H1 (cell line): ENCODE measurements around the gene DCUN1D2. TPM values are rescaled to one million over a fixed set of nuclear protein-coding genes. Genes with fewer than 3 reads are reported as not detected.

Source experiments
- CBX8 ChIP-seq: fragments of 300-800, 300-1000 bp; sonication (generic); IDR thresholded peaks from 2 replicates; pipeline ENCODE4 v1.7.1; 2016; ENCODE audit warnings: low read depth, low read length, borderline replicate concordance
- KDM4A ChIP-seq: IDR thresholded peaks from one replicate; pipeline ENCODE4 v1.7.1; 2012; ENCODE audit warnings: low read depth, mild to moderate bottlenecking, moderate library complexity, low read length, inconsistent platforms; ENCODE audit not compliant: severe bottlenecking
- SRF ChIP-seq: IDR thresholded peaks from 2 replicates; pipeline ENCODE4 v1.6.1; 2011; ENCODE audit warnings: mild to moderate bottlenecking, low read depth, low read length, moderate library complexity
- USF2 ChIP-seq: IDR thresholded peaks from 2 replicates; pipeline ENCODE4 v1.6.1; 2011; ENCODE audit warnings: low read length, improper control_type of control experiment
- polyA plus RNA-seq, 7 experiments: library from polyadenylated mRNA; depleted of rRNA in 3 of 7; stranded (reverse) in 5 of 7; unstranded in 2 of 7; fragments of >200 nt in 5 of 7; fragments of 200-250 nt in 2 of 7; gene quantifications; 1 replicate in 5 of 7; 2 replicates in 1 of 7; 4 replicates in 1 of 7; pipeline versions ENCODE4 v1.2.1 to v1.2.3, GENCODE V29; 2011 to 2013; ENCODE audit warnings: missing spikeins in 2 of 7, mixed read lengths in 2 of 7
- total RNA-seq: library from RNA; stranded (reverse); fragmentation: NEBNext Ultra II Directional; extraction: Animal tissue kit (Norgen Biotek cat#: 25700); gene quantifications from 2 replicates; pipeline ENCODE4 v1.2.1, GENCODE V29; 2021

The DCUN1D2 gene
- total and polyA plus RNA-seq, 2 of the 8 experiments (the other 6 are each of a cell fraction or from before 2014, with no cell fraction given) = 19.5 to 35.3 TPM

- no peak for TF ChIP-seq USF2
- TF ChIP-seq SRF = no peak
- TF ChIP-seq CBX8 = no peak
- TF ChIP-seq KDM4A = no peak
- TF ChIP-seq, all 59 proteins: peak for 0
Observed at GRCh38 chr13:113528101-113528812, 37.7 kb upstream of the DCUN1D2 start (continued).
